Breast epithelium (tissue), 3 donors: ENCODE measurements around the gene STXBP6.

Experiments used
- POLR2A ChIP-seq: fragments of 450-650 bp; IDR thresholded peaks from one replicate; pipeline ENCODE4 v1.6.1; 2016; ENCODE audit warnings: antibody characterized with exemption, mild to moderate bottlenecking, moderate library complexity
- POLR2AphosphoS5 ChIP-seq, 3 donors: sonication (generic); formaldehyde crosslinking; IDR thresholded peaks; one replicate each; pipeline ENCODE4 v1.6.1; 2017; ENCODE audit warnings: antibody characterized with exemption in 3 of 3
- TF ChIP-seq, protein P1 (sequence below), 3 donors: fragments of 450-650 bp; IDR thresholded peaks; one replicate each; pipeline ENCODE4 v1.5.1; 2016 to 2017; ENCODE audit warnings: antibody characterized with exemption in 3 of 3, mild to moderate bottlenecking in 3 of 3, moderate library complexity in 3 of 3

- no peak for TF ChIP-seq POLR2A
- TF ChIP-seq, protein P1, sequence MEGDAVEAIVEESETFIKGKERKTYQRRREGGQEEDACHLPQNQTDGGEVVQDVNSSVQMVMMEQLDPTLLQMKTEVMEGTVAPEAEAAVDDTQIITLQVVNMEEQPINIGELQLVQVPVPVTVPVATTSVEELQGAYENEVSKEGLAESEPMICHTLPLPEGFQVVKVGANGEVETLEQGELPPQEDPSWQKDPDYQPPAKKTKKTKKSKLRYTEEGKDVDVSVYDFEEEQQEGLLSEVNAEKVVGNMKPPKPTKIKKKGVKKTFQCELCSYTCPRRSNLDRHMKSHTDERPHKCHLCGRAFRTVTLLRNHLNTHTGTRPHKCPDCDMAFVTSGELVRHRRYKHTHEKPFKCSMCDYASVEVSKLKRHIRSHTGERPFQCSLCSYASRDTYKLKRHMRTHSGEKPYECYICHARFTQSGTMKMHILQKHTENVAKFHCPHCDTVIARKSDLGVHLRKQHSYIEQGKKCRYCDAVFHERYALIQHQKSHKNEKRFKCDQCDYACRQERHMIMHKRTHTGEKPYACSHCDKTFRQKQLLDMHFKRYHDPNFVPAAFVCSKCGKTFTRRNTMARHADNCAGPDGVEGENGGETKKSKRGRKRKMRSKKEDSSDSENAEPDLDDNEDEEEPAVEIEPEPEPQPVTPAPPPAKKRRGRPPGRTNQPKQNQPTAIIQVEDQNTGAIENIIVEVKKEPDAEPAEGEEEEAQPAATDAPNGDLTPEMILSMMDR (IDR thresholded peaks at IDR 0.05), result no peak
- TF ChIP-seq POLR2AphosphoS5 (IDR thresholded peaks at IDR 0.05), result no peak
Observed at GRCh38 chr14:24804552-24805212, 245.3 kb downstream of the STXBP6 start.
